GM21423 (cell line): ENCODE data around the gene ADAM12.
A peak's percentile ranks its signal among the peaks of the same experiment; 100 is the strongest.
"Not testable (repeated sequence)": the region's sequence is repeated elsewhere in the genome, so short reads cannot be mapped to it uniquely, and the experiment has no call there.

ENCODE experiments used
- ATAC-seq: cut with Tn5 transposase; IDR thresholded peaks from one replicate; pipeline ENCODE4 v1.9.1; 2021; ENCODE audit warnings: mild to moderate bottlenecking, moderate library complexity; ENCODE audit not compliant: unreplicated experiment

ADAM12 gene

GRCh38 chr10:126191192-126191591 is 197.1 kb downstream of the ADAM12 start:
- no peak for ATAC-seq

GRCh38 chr10:126188679-126189200 is 199.5 kb downstream of the ADAM12 start:
- ATAC-seq, result no peak

GRCh38 chr10:126187399-126187798 is 200.9 kb downstream of the ADAM12 start:
- ATAC-seq, result no peak

GRCh38 chr10:126186766-126187165 is 201.5 kb downstream of the ADAM12 start:
- no peak for ATAC-seq

- ATAC-seq, result no peak
Measured at GRCh38 chr10:126185676-126186447, 202.4 kb downstream of the ADAM12 start.

- no peak for ATAC-seq
Measured at GRCh38 chr10:126181626-126182025, 206.7 kb downstream of the ADAM12 start.

GRCh38 chr10:126179637-126180036 is 208.6 kb downstream of the ADAM12 start:
- ATAC-seq, result peak; percentile 59

- no peak for ATAC-seq
Measured at GRCh38 chr10:126177417-126178030, 210.8 kb downstream of the ADAM12 start.

GRCh38 chr10:126175641-126176262 is 212.5 kb downstream of the ADAM12 start:
- ATAC-seq, result no peak

GRCh38 chr10:126172755-126173154 is 215.5 kb downstream of the ADAM12 start:
- ATAC-seq, result not testable (repeated sequence)

GRCh38 chr10:126171555-126171954 is 216.7 kb downstream of the ADAM12 start:
- ATAC-seq, result no peak

- no peak for ATAC-seq
Measured at GRCh38 chr10:126170776-126171175, 217.5 kb downstream of the ADAM12 start.

- ATAC-seq, result no peak
Measured at GRCh38 chr10:126170371-126170770, 217.9 kb downstream of the ADAM12 start.

GRCh38 chr10:126169899-126170298 is 218.4 kb downstream of the ADAM12 start:
- ATAC-seq, result no peak

GRCh38 chr10:126166797-126167196 is 221.5 kb downstream of the ADAM12 start:
- no peak for ATAC-seq

GRCh38 chr10:126165874-126166273 is 222.4 kb downstream of the ADAM12 start:
- ATAC-seq, result no peak

GRCh38 chr10:126163506-126163905 is 224.8 kb downstream of the ADAM12 start:
- no peak for ATAC-seq

- no peak for ATAC-seq
Measured at GRCh38 chr10:126161691-126162090, 226.6 kb downstream of the ADAM12 start.

- ATAC-seq, result no peak
Measured at GRCh38 chr10:126160971-126161630, 227.2 kb downstream of the ADAM12 start.

GRCh38 chr10:126160571-126160970 is 227.7 kb downstream of the ADAM12 start:
- no peak for ATAC-seq
